Erythroblast (primary cell): Measurements from ENCODE around the gene SAFB2.

Experiments
- GATA1 ChIP-seq: IDR thresholded peaks from 2 replicates; pipeline ENCODE4 v1.6.1; 2011; ENCODE audit warnings: low read depth, mild to moderate bottlenecking, control low read depth, low read length, moderate library complexity
- POLR2A ChIP-seq: IDR thresholded peaks from 2 replicates; pipeline ENCODE4 v1.6.1; 2011; ENCODE audit warnings: mild to moderate bottlenecking, low read length

- TF ChIP-seq POLR2A (no peak), GATA1 (no peak)
Measured at GRCh38 chr19:5655412-5655811, 32.8 kb upstream of the SAFB2 start.
